ENCODE results near the gene CLSTN2. TPM values are rescaled to one million over a fixed set of nuclear protein-coding genes. Genes with fewer than 3 reads are reported as not detected.

The CLSTN2 gene
- 5.8 and 7.3 TPM in 2 replicates for total RNA-seq

DNA sequence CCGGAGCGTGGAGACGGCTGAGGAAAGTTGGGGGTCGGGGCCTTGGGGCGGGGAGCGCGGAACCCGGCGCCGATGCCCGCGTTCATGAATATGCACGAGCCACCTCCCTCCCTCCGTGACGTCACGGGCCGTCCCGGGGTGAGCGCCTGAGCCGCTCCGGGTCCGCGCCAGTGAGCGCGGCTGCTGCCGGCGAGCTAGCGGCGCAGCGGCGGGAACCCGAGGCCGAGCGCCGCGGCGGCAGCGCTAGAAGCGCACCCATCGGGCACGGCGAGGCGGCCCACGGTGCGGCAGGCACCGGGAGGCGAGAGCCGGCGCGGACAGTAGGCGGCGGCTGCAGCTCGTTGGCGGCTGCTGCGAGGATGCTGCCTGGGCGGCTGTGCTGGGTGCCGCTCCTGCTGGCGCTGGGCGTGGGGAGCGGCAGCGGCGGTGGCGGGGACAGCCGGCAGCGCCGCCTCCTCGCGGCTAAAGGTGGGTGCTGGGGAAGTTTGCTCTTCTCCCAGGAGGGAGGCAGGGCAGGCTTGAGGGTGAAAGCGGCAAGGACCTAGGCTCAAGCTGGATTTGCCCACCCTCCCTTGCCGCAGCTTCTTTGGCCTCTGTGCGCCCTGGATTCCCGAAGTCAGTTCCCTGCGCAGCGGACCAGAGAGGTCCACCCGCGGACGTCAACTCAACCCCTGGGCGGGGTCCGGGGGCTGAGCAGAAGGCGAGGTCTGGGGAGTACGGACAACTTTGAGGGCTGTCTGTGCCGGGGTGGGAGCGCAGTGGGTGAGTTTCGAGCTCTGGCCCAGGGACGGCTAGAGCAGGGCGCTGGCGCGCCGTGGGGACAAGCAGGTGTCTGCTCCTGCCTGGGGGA is at the start of gene CLSTN2:
TSS of gene CLSTN2 (plus strand) at position 170 of the 850 bp plus-strand sequence.
- peak within 1 kb of the TSS; percentile 30 for H3K4me3 ChIP-seq (ENCODE audit: low read depth, low read length)
- TF ChIP-seq, protein P1, sequence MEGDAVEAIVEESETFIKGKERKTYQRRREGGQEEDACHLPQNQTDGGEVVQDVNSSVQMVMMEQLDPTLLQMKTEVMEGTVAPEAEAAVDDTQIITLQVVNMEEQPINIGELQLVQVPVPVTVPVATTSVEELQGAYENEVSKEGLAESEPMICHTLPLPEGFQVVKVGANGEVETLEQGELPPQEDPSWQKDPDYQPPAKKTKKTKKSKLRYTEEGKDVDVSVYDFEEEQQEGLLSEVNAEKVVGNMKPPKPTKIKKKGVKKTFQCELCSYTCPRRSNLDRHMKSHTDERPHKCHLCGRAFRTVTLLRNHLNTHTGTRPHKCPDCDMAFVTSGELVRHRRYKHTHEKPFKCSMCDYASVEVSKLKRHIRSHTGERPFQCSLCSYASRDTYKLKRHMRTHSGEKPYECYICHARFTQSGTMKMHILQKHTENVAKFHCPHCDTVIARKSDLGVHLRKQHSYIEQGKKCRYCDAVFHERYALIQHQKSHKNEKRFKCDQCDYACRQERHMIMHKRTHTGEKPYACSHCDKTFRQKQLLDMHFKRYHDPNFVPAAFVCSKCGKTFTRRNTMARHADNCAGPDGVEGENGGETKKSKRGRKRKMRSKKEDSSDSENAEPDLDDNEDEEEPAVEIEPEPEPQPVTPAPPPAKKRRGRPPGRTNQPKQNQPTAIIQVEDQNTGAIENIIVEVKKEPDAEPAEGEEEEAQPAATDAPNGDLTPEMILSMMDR (IDR thresholded peaks at IDR 0.05; ENCODE audit: insufficient read depth, low read depth, low read length): no peak
- peak; percentile 23 for DNase-seq (ENCODE audit: low read depth)

DNA sequence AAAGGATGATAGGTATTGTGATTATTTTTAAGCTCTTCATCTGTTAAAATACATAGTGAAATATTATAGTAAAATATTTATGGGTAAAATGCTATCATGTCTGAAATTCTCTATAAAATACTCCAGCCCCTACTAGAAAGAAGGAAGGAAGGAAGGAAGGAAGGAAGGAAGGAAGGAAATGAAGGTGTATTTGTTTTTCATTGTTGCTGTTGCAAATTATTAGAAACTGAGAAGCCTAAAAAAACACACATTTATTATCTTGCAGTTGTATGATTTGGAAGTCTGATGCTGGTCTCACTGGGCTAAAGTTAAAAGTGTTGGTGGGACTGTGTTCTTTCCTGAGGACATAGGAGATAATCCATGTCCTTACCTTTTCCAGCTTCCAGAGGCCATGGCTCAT is 47.6 kb upstream of the CLSTN2 start:
- H3K4me3 ChIP-seq (ENCODE audit: low read depth, low read length): no peak overlapping the region
- TF ChIP-seq, protein P1 (IDR thresholded peaks at IDR 0.05; ENCODE audit: insufficient read depth, low read depth, low read length): no peak
- no peak for DNase-seq (ENCODE audit: low read depth)

DNA sequence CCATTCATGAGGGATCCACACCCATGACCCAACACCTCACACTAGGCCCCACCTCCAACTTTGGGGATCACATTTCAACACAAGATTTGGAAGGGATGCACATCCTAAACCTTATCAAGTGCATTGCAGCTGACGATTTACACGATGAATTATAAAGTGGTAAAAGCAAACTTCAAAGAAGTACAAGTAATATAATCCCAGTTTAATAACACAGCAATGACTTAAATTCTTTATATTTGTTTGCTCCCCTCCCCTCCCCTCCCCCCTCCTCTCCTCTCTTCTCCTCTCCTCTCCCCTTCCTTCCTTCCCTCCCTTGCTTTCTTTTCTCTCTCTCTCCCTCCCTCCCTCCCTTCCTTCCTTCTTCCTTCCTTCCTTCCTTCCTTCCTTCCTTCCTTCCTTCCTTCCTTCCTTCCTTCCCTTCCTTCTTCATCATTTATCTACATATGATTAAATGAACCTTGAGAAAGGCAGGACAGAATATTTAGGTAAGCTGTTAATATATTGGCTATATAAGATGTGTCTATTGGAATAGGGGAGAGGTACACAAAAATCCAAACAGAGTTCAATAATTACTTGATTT is 46.3 kb upstream of the CLSTN2 start:
- no peak overlapping the region for H3K4me3 ChIP-seq (ENCODE audit: low read depth, low read length)
- TF ChIP-seq, protein P1 (IDR thresholded peaks at IDR 0.05; ENCODE audit: insufficient read depth, low read depth, low read length): no peak
- no peak for DNase-seq (ENCODE audit: low read depth)

DNA sequence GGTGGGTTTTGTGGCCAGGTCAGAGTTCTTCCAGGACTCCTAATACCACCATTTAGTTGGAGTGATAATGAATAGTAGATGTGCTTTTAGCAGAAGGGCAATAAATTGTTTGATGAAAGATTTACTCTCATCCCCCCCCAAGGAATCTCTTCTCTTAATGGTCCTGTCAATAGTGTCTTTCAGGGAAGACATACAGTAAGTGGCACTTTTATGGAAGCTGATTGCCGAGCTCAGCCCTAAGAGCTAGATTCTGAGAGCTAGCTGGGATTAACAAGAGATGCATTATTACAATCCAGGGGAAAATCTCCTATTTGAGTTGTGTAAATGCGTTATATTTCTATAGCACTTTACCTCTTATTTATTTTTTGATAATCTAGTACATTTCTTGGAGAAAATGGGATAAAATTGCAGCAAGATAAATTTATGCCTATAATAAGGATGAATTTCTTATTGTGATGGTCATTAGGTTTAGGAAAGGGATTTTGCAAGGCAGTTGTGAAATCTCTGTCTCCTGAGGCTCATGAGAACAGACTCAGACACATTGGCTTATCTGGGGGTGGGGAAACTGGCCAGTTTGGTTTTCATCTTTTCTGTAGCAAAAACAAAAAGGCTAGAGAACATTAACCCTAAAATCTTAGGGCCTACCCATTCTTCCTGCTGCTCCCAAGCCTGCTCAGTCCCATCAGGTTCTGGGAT is 41.6 kb upstream of the CLSTN2 start:
- TF ChIP-seq, protein P1 (IDR thresholded peaks at IDR 0.05; ENCODE audit: insufficient read depth, low read depth, low read length): no peak
- DNase-seq (ENCODE audit: low read depth): no peak
- no peak overlapping the region for H3K4me3 ChIP-seq (ENCODE audit: low read depth, low read length)

DNA sequence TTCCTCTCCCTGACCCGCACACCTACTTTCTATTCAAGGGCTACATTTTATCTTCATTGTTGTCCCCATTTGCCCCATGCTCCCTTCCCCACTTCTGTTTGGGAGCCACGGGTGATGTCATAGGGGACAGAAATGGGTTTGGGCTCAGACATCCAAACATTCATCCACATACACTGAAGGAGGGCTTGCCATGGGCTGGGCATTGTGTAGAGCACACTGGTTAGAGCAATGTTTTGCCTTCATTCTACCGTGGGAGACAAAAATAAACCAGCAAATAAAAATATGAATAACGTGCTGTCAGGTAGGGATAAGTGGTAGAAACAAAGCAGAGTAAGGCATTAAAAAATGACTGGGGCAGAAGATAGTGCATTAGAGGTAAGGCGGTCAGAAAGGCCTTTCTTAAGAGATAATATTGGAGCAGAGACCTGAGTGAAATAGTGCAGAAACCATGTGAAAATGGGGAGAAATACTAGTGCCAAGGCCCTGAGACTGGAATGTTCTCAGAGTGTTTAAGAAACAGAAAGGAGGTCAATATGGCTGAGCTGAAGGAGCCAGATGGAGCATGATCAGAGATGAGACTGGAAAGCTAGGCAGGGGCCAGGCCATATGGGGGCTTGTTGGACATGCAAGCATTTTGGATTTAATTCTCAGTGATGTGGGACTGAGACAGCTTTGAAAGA is 40.9 kb upstream of the CLSTN2 start:
- H3K4me3 ChIP-seq (ENCODE audit: low read depth, low read length): no peak overlapping the region
- no peak for DNase-seq (ENCODE audit: low read depth)
- TF ChIP-seq, protein P1 (IDR thresholded peaks at IDR 0.05; ENCODE audit: insufficient read depth, low read depth, low read length): no peak

DNA sequence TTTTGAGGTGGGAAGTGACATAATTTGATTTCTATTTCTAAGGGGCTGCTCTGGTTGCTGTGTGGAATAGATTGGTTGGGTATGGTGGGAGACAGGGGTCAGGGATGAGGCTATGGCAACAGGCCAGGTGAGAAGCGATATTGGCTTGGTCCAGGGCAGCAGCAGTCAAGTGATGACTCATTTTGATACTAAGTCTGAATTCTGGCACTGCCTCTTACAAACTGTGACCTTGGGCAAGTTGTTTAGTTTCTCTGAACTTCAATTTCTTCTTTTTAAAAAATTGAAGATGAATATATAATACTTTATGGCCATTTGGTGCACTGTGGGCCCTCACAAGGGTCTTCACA is 40.4 kb upstream of the CLSTN2 start:
- H3K4me3 ChIP-seq (ENCODE audit: low read depth, low read length): no peak overlapping the region
- TF ChIP-seq, protein P1 (IDR thresholded peaks at IDR 0.05; ENCODE audit: insufficient read depth, low read depth, low read length): no peak
- no peak for DNase-seq (ENCODE audit: low read depth)

Measured in fibroblast of villous mesenchyme (primary cell).